Embryonic facial prominence (tissue), 1 donor: Measurements from ENCODE around the gene CAMK2B.

ENCODE experiments used
- DNase-seq: peaks from one replicate; pipeline ENCODE4 v3.0.0-alpha.2; 2016; ENCODE audit errors: extremely low spot score

CAMK2B gene

DNA sequence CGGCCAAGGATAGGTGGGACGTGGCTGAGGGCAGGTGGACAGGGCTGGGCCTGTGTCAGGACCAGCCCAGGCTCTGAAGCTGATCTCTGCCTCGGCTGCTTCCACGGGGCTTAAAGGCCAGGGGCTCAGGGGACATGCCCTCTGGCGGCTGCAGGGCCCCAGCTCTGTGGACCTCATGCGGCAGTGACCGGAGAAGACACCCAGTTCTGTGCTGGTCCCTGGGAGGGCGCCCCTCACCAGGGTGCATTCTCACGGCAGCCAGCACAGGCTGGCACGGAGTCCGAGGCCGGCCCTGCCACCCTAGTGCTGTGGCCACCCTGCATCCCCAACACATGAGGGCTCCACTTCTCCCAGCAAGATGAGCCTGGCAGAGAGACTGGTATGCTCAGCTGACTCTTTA, 94.3 kb downstream of the CAMK2B start:
- DNase-seq = no peak

GRCh38 chr7:44230286-44230685, 95.1 kb downstream of the CAMK2B start:
- no peak for DNase-seq

DNA sequence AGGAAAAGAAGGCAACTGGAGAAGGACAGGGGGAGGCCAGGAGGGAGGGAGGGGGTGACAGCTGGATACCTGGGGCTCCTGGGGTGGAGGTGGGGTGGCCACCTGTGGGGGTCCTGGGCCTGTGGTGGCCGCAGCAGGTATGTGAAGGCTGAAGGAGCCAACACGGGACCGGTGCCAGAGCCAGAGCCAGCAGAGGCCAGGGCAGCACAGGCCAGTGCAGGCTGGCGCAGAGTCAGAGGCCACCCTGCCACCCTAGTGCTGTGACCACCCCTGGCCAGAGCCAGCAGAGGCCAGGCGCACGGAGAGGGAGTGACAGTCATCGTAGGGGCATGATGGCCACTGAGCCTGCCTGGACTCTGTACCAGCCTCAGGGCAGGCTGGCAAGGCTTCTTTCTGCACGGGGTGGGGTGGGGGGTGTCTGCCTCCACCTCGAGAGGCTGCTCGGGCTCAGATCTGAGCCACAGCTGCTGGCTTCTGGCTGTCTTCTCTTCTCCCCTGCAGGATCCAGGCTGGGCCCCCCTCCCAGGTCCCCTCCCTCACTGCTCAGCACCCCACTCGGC, 95.8 kb downstream of the CAMK2B start:
- DNase-seq = no peak

DNA sequence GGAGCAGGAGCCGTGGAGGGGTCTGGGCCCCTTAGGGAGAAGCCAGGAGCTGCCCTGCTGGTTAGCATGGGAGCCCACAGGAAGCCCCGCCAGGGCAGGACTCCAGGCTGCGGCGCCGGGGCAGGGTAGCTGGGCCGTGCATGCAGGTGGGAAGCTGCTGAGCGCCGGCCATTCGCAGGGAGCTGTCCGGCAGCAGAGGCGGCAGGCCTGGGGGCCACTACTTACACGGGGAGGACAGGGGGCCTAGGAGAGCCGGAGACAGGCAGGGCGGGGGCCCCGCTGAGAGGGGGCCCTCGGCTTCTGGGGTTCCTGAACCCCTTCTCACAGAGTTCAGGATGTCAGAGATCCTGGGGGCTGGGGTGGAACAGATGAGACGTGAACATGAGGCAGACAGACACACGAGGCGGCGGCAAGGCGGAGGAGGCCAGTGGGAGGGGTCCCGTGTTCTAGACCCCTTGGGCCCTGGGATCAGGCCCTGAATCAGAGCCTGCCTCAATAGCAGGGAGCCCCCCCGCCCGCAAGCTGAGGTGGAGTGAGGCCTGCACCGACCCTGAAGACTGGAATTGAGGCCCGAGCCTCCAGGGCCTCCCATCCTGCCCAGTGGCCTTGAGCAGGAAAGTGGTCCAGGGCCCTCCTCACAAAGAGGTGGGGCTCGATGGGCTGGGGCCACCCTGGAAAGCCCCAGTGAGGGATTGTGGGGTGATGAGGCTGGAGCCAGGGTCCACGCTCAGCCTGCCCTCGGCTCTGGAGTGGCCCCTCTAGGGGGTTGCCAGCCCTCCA, 96.6 kb downstream of the CAMK2B start:
- no peak for DNase-seq

DNA sequence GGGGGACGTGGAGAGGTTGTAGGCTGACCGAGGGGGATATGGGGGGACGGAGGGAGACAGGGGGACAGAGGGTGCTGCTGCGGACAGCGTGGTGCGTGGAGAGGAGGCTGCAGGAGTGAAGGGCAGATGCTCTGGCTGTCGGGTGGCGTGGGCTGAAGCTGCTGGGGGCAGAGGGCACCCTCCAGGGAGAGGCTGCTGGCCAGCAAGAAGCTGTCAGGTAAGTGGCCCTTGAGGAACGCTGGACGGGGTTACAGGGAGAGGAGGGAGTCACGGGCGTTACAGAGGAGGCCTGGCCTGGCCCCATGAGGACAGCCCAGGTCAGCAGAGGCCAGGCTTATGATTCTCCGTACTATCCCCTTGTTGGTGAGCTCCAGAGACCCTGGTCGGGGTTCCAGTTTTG, 97.5 kb downstream of the CAMK2B start:
- no peak for DNase-seq

DNA sequence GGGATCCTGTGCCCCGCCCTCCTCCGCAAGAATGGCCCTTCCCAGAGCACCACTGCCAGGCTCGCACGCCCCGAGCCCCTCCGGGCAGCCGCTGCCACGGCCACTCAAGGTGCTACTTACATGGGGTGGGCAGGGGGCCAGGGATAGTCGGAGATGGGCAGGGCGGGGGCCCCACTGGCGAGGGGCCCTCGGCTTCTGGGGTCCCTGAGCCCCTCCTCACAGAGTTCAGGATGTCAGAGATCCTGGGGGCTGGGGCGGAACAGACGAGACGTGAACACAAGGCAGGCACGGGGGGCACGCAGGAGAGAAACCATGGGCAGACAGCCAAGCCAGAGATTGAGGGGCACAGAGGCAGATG, 99.0 kb downstream of the CAMK2B start:
- no peak for DNase-seq

- no peak for DNase-seq
Observed at GRCh38 chr7:44225566-44226395, 99.6 kb downstream of the CAMK2B start.

- no peak for DNase-seq
Observed at GRCh38 chr7:44224974-44225565, 100.3 kb downstream of the CAMK2B start.

- no peak for DNase-seq
Observed at GRCh38 chr7:44224080-44224973, 101.1 kb downstream of the CAMK2B start.

GRCh38 chr7:44223362-44224079, 101.9 kb downstream of the CAMK2B start:
- DNase-seq = no peak

DNA sequence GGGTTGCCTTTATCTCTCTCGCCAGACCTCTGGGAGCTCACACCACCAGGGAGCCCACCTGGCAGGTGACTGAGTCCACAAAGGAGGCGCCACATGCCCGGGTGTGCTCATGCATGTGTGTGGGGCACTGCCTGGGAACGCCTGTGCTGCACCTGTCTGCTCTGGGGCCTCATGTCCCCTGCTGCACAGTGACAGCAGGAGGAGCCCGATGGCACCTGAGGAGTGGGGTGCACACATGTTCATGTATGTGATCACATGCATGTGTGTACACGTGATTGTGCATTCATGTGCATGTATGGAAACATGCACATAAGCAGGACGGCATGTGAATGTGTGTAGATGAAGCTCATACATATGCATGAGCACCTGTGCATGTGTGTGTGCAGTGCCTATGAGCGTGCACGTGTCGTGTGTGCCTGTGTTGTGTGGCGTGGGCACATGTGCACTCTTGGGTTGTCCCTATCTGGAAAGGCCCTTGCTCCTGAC, 102.6 kb downstream of the CAMK2B start:
- DNase-seq = no peak

DNA sequence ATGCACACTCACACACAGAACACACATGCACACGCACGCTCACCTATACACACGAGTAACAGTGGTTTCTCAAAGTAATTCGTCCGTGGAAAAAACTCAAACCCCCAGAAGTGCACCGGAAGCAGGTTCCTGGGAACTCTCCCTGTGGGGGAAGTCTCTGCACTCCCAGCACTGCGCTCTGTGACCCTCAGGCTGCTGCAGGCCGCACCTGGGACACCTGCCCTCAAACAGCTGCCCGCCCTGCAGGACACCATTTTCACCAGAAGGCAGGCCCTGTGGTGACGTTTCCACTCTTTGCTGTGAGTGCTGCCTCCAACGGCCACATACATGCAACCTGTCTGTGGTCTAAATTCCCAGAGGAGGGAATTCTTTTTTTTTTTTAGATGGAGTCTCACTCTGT, 103.3 kb downstream of the CAMK2B start:
- DNase-seq = no peak

- DNase-seq = no peak
Observed at GRCh38 chr7:44221231-44221791, 104.1 kb downstream of the CAMK2B start.

GRCh38 chr7:44220358-44221112, 104.9 kb downstream of the CAMK2B start:
- DNase-seq = no peak

DNA sequence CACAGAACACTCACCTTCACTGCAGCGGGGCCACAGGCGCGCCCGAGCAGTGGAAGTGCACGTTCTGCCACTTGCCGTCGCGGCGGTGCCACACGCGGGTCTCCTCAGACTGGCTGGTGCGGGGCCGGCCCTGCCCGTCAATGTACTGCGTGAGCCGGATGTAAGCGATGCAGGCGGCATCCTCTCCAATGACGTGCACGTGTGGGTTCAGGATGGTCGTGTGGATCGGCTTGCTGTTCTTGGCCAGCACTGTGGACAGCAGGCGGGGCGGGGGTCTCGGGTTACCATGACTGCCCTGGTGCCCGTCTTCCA, 105.4 kb downstream of the CAMK2B start:
- DNase-seq = no peak

GRCh38 chr7:44219371-44220045, 105.9 kb downstream of the CAMK2B start:
- DNase-seq = no peak

DNA sequence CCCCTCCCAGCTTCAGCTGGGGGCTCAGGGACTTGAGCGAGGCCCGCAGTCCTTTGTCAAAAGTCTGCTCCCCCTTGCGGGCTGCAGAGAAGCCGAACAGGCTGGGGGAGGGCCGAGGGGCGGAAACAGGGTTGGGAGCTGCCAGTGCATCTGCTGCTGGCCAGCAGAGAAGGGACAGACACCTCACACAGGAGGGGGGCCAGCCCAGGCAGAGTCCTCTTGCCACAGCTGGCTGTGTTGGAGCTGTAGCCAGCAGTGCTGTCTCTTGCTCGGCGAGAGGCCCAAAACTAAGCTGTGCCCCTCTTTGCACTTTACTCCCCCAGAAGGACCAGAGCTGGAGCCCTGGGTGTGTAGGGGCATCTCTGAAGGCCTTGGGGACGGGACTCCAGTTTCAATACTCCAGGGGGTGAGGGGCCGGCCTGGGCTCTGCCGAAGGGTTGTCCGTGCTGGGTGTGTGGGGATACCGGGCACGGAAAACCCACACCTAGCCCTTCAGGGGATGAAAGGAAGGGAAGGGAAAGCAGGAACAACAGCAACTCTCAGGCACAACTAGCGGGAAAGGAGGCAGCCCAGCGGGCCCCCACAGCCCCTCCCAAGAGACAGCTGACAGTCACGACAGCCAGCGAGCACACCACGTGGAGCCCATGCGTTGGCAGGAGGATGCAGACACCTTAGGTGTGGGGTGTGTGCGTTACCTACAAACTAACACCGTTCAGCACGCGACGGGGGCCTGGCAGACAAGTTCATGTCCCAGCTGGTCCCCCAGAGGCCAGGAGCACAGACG, 106.8 kb downstream of the CAMK2B start:
- no peak for DNase-seq

DNA sequence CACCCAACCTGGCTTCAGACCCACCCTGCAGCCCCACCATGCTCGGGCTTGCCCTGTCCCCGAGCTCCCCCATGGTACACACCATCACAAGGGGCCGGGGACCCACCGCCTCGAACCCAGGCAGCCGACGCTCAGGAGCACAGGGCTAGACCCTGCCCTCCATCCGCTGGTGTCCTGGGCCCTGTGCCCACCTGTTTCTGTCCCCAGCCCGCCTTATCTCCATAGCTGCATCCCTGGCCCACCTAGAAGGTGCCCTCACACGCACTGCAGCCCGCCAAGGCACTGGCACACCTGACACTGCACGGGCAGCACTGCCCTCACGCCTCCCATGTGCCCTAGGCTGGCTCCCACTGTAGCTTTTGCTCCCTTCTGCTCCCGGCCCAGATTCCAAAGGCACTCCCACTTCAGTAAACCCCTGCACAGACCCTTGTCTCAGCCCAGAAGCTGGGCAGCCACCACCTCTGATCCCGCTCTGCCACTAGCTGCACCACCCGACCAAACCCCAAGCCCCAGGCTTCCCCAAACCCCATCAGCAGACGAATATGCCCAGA, 107.5 kb downstream of the CAMK2B start:
- no peak for DNase-seq
